Activated gamma-delta T cell (primary cell): ENCODE measurements around the gene RNF11.
"Not testable (repeated sequence)": the region's sequence is repeated elsewhere in the genome, so short reads cannot be mapped to it uniquely, and the experiment has no call there.

Experiments used
- DNase-seq: peaks from one replicate; lab custom pipeline; 2025; lab: John Stamatoyannopoulos, UW
- total RNA-seq, 2 donors: gene quantifications; one replicate each; lab custom pipeline; 2026; lab: John Stamatoyannopoulos, UW

RNF11 gene
- 56.0 to 60.8 reads per million in 2 donors for total RNA-seq

- peak; percentile 89 for DNase-seq
Measured at GRCh38 chr1:51235673-51236530, at the start of gene RNF11. Gene RNF11 (plus strand): TSS chr1:51236273. CDS start chr1:51236757, 484 bp downstream.

GRCh38 chr1:51188230-51188629 lies 47.8 kb upstream of the RNF11 start:
- DNase-seq: no peak

- no peak for DNase-seq
Measured at GRCh38 chr1:51189421-51190073, 46.5 kb upstream of the RNF11 start.

- DNase-seq: no peak
Measured at GRCh38 chr1:51190961-51191360, 45.1 kb upstream of the RNF11 start.

GRCh38 chr1:51192213-51192843 lies 43.7 kb upstream of the RNF11 start:
- DNase-seq: no peak

- DNase-seq: no peak
Measured at GRCh38 chr1:51193564-51193963, 42.5 kb upstream of the RNF11 start.

- DNase-seq: no peak
Measured at GRCh38 chr1:51203121-51203873, 32.8 kb upstream of the RNF11 start.

GRCh38 chr1:51203874-51204245 lies 32.2 kb upstream of the RNF11 start:
- no peak for DNase-seq

- DNase-seq: no peak
Measured at GRCh38 chr1:51210055-51210454, 26.0 kb upstream of the RNF11 start.

GRCh38 chr1:51210676-51211075 lies 25.4 kb upstream of the RNF11 start:
- DNase-seq: no peak

- DNase-seq: no peak
Measured at GRCh38 chr1:51214615-51215131, 21.4 kb upstream of the RNF11 start.

GRCh38 chr1:51215169-51215568 lies 20.9 kb upstream of the RNF11 start:
- no peak for DNase-seq

- DNase-seq: no peak
Measured at GRCh38 chr1:51216631-51217030, 19.4 kb upstream of the RNF11 start.

- no peak for DNase-seq
Measured at GRCh38 chr1:51217101-51217500, 19.0 kb upstream of the RNF11 start.

GRCh38 chr1:51218570-51218969 lies 17.5 kb upstream of the RNF11 start:
- no peak for DNase-seq

GRCh38 chr1:51219022-51219421 lies 17.1 kb upstream of the RNF11 start:
- no peak for DNase-seq

- not testable (repeated sequence) for DNase-seq
Measured at GRCh38 chr1:51221529-51221928, 14.5 kb upstream of the RNF11 start.

GRCh38 chr1:51222136-51222787 lies 13.8 kb upstream of the RNF11 start:
- DNase-seq: no peak

- no peak for DNase-seq
Measured at GRCh38 chr1:51222809-51223208, 13.3 kb upstream of the RNF11 start.

GRCh38 chr1:51224255-51224654 lies 11.8 kb upstream of the RNF11 start:
- DNase-seq: no peak

GRCh38 chr1:51227231-51227960 lies 8.7 kb upstream of the RNF11 start:
- DNase-seq: not testable (repeated sequence)
